ENCODE results near the gene GFRA1. TPM values are rescaled to one million over a fixed set of nuclear protein-coding genes. Genes with fewer than 3 reads are reported as not detected.

Gene GFRA1
- total RNA-seq, 1 experiment from 2014 or later: 0.30 TPM

DNA sequence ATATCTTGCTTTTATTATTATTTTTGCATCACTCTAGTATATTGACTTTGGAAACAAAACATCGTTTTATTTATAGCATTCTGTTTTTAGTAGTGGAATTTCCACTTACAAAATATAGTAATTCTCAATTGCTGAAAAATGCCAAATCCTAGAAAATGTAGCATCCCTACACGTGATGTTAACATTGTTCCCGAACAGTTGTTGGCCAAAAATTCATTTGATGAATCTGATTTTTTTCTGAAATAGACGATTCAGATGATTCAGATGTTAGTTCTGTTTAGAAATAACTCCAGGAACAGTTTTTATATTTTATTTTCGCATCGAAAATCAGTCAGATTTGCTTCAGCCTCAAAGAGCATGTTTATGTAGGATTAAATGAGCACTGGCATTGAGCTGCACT is 122.4 kb downstream of the GFRA1 start:
- no peak for ATAC-seq
- H3K36me3 ChIP-seq (ENCODE audit: control insufficient read depth in 1 of 2, insufficient read depth in 2 of 2, low read length in 2 of 2): no peaks in the 10 kb centered on the region
- H3K9me3 ChIP-seq (ENCODE audit: control insufficient read depth in 1 of 2, insufficient read depth in 1 of 2, low read depth in 1 of 2, low read length in 2 of 2): no peaks in the 10 kb centered on the region
- H3K4me1 ChIP-seq (ENCODE audit: control insufficient read depth in 1 of 2, insufficient read depth in 2 of 2, low read length in 2 of 2): no peaks in the 10 kb centered on the region
- no peak overlapping the region for H3K4me3 ChIP-seq (replicated peaks in 1 of 2; ENCODE audit: low read depth in 1 of 2, low read length in 2 of 2)
- peaks cover 29% of the 10 kb centered on the region for H3K27me3 ChIP-seq (ENCODE audit: insufficient read depth, low read length)
- H3K4me2 ChIP-seq (ENCODE audit: low read length): no peak overlapping the region
- H3K79me2 ChIP-seq (ENCODE audit: insufficient read depth, low read length): no peaks in the 10 kb centered on the region
- CTCF ChIA-PET: no interaction called here
- TF ChIP-seq ZNF274 (IDR thresholded peaks at IDR 0.05; ENCODE audit: low read depth, low read length) (no peak), SRF (IDR thresholded peaks at IDR 0.05; ENCODE audit: low read depth) (no peak), CEBPB (IDR thresholded peaks at IDR 0.05; ENCODE audit: low read depth) (no peak), RAD21 (IDR thresholded peaks at IDR 0.05; ENCODE audit: low read depth) (no peak), TCF7L2 (IDR thresholded peaks at IDR 0.05; ENCODE audit: borderline replicate concordance, extremely low read depth, insufficient read depth, insufficient read length) (no peak), EGR1 (IDR thresholded peaks at IDR 0.05; ENCODE audit: low read depth) (no peak), YY1 (IDR thresholded peaks at IDR 0.05; ENCODE audit: extremely low read depth, insufficient replicate concordance, low read depth, low read length) (no peak), ELF1 (IDR thresholded peaks at IDR 0.05; ENCODE audit: borderline replicate concordance, low read depth) (no peak), SP1 (IDR thresholded peaks at IDR 0.05; ENCODE audit: low read depth) (no peak), POLR2AphosphoS5 (IDR thresholded peaks at IDR 0.05; ENCODE audit: low read depth, low read length) (no peak), JUND (IDR thresholded peaks at IDR 0.05) (no peak), EZH2phosphoT487 (IDR thresholded peaks at IDR 0.05; ENCODE audit: borderline replicate concordance) (no peak), FOSL1 (IDR thresholded peaks at IDR 0.05; ENCODE audit: low read depth) (no peak), POLR2A (IDR thresholded peaks at IDR 0.05; ENCODE audit: borderline replicate concordance, extremely low read depth, insufficient read depth, insufficient read length) (no peak), SIN3A (IDR thresholded peaks at IDR 0.05; ENCODE audit: low read depth) (no peak)
- TF ChIP-seq, protein P1, sequence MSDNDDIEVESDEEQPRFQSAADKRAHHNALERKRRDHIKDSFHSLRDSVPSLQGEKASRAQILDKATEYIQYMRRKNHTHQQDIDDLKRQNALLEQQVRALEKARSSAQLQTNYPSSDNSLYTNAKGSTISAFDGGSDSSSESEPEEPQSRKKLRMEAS (IDR thresholded peaks at IDR 0.05): no peak
- TF ChIP-seq, protein P2, sequence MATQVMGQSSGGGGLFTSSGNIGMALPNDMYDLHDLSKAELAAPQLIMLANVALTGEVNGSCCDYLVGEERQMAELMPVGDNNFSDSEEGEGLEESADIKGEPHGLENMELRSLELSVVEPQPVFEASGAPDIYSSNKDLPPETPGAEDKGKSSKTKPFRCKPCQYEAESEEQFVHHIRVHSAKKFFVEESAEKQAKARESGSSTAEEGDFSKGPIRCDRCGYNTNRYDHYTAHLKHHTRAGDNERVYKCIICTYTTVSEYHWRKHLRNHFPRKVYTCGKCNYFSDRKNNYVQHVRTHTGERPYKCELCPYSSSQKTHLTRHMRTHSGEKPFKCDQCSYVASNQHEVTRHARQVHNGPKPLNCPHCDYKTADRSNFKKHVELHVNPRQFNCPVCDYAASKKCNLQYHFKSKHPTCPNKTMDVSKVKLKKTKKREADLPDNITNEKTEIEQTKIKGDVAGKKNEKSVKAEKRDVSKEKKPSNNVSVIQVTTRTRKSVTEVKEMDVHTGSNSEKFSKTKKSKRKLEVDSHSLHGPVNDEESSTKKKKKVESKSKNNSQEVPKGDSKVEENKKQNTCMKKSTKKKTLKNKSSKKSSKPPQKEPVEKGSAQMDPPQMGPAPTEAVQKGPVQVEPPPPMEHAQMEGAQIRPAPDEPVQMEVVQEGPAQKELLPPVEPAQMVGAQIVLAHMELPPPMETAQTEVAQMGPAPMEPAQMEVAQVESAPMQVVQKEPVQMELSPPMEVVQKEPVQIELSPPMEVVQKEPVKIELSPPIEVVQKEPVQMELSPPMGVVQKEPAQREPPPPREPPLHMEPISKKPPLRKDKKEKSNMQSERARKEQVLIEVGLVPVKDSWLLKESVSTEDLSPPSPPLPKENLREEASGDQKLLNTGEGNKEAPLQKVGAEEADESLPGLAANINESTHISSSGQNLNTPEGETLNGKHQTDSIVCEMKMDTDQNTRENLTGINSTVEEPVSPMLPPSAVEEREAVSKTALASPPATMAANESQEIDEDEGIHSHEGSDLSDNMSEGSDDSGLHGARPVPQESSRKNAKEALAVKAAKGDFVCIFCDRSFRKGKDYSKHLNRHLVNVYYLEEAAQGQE (IDR thresholded peaks at IDR 0.05; ENCODE audit: low read depth): no peak
- TF ChIP-seq, protein P3, sequence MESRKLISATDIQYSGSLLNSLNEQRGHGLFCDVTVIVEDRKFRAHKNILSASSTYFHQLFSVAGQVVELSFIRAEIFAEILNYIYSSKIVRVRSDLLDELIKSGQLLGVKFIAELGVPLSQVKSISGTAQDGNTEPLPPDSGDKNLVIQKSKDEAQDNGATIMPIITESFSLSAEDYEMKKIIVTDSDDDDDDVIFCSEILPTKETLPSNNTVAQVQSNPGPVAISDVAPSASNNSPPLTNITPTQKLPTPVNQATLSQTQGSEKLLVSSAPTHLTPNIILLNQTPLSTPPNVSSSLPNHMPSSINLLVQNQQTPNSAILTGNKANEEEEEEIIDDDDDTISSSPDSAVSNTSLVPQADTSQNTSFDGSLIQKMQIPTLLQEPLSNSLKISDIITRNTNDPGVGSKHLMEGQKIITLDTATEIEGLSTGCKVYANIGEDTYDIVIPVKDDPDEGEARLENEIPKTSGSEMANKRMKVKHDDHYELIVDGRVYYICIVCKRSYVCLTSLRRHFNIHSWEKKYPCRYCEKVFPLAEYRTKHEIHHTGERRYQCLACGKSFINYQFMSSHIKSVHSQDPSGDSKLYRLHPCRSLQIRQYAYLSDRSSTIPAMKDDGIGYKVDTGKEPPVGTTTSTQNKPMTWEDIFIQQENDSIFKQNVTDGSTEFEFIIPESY (IDR thresholded peaks at IDR 0.05; ENCODE audit: extremely low read depth, insufficient replicate concordance, low read length): no peak
- TF ChIP-seq, protein P4, sequence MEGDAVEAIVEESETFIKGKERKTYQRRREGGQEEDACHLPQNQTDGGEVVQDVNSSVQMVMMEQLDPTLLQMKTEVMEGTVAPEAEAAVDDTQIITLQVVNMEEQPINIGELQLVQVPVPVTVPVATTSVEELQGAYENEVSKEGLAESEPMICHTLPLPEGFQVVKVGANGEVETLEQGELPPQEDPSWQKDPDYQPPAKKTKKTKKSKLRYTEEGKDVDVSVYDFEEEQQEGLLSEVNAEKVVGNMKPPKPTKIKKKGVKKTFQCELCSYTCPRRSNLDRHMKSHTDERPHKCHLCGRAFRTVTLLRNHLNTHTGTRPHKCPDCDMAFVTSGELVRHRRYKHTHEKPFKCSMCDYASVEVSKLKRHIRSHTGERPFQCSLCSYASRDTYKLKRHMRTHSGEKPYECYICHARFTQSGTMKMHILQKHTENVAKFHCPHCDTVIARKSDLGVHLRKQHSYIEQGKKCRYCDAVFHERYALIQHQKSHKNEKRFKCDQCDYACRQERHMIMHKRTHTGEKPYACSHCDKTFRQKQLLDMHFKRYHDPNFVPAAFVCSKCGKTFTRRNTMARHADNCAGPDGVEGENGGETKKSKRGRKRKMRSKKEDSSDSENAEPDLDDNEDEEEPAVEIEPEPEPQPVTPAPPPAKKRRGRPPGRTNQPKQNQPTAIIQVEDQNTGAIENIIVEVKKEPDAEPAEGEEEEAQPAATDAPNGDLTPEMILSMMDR (IDR thresholded peaks at IDR 0.05 in 2 of 3, conservative IDR thresholded peaks at IDR 0.05 in 1 of 3; ENCODE audit: borderline replicate concordance in 1 of 3, insufficient read depth in 1 of 3, low read depth in 2 of 3, low read length in 2 of 3): no peak
- TF ChIP-seq, protein P5, sequence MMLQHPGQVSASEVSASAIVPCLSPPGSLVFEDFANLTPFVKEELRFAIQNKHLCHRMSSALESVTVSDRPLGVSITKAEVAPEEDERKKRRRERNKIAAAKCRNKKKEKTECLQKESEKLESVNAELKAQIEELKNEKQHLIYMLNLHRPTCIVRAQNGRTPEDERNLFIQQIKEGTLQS (IDR thresholded peaks at IDR 0.05): no peak
- intact Hi-C loops (cut with micrococcal nuclease): no loop called here
- no peaks in the 10 kb centered on the region for H3K9me2 ChIP-seq (ENCODE audit: insufficient read depth)
- BruUV-seq (replicated peaks): no TSS peak
- H3K9ac ChIP-seq (ENCODE audit: low read length): no peak overlapping the region
- no peak overlapping the region for H3K27ac ChIP-seq (ENCODE audit: low read depth, low read length)
- RAD21 ChIA-PET (ENCODE audit: low non-redundant PET in 1 of 2, low total read pairs in 2 of 2, uncharacterized antibody in 2 of 2, unreplicated experiment in 2 of 2): no interaction called here
- DNase-seq (ENCODE audit: low read depth, low spot score): no peak
- H2AFZ ChIP-seq (ENCODE audit: low read depth, low read length, poor library complexity, severe bottlenecking): no peak overlapping the region
- POLR2A ChIA-PET: no interaction called here
- no peaks in the 10 kb centered on the region for H4K20me1 ChIP-seq (ENCODE audit: insufficient read depth)
